GM18870 (cell line): ENCODE measurements around the gene NFIA.
"Not testable (repeated sequence)": the region's sequence is repeated elsewhere in the genome, so short reads cannot be mapped to it uniquely, and the experiment has no call there.

Experiments
- ATAC-seq: cut with Tn5 transposase; IDR thresholded peaks from one replicate; pipeline ENCODE4 v1.9.1; 2021; ENCODE audit warnings: moderate library complexity; ENCODE audit not compliant: unreplicated experiment

The NFIA gene

GRCh38 chr1:61124696-61125095 is 42.3 kb downstream of the NFIA start:
- no peak for ATAC-seq

GRCh38 chr1:61125263-61125662 is 42.9 kb downstream of the NFIA start:
- ATAC-seq: no peak

GRCh38 chr1:61125895-61126294 is 43.5 kb downstream of the NFIA start:
- no peak for ATAC-seq

GRCh38 chr1:61126843-61127242 is 44.5 kb downstream of the NFIA start:
- ATAC-seq: not testable (repeated sequence)

GRCh38 chr1:61130338-61131000 is 48.1 kb downstream of the NFIA start:
- ATAC-seq: no peak

GRCh38 chr1:61131248-61131647 is 48.9 kb downstream of the NFIA start:
- ATAC-seq: no peak

- no peak for ATAC-seq
These were observed 49.4 kb downstream of the NFIA start for GRCh38 chr1:61131716-61132115.

- no peak for ATAC-seq
These were observed 49.8 kb downstream of the NFIA start for GRCh38 chr1:61132176-61132638.

GRCh38 chr1:61132645-61133334 is 50.4 kb downstream of the NFIA start:
- ATAC-seq: no peak

- no peak for ATAC-seq
These were observed 51.1 kb downstream of the NFIA start for GRCh38 chr1:61133335-61134019.

- ATAC-seq: no peak
These were observed 52.9 kb downstream of the NFIA start for GRCh38 chr1:61135291-61135690.

GRCh38 chr1:61138305-61138704 is 55.9 kb downstream of the NFIA start:
- ATAC-seq: no peak

- no peak for ATAC-seq
These were observed 56.8 kb downstream of the NFIA start for GRCh38 chr1:61138921-61139774.

- ATAC-seq: no peak
These were observed 57.6 kb downstream of the NFIA start for GRCh38 chr1:61139775-61140549.

- no peak for ATAC-seq
These were observed 58.4 kb downstream of the NFIA start for GRCh38 chr1:61140778-61141177.

GRCh38 chr1:61141288-61142042 is 59.1 kb downstream of the NFIA start:
- no peak for ATAC-seq

- ATAC-seq: no peak
These were observed 59.7 kb downstream of the NFIA start for GRCh38 chr1:61142043-61142440.

GRCh38 chr1:61142726-61143500 is 60.6 kb downstream of the NFIA start:
- ATAC-seq: no peak
